ACHN (cell line): ENCODE data around the gene COPS3.
"Not testable (repeated sequence)": the region's sequence is repeated elsewhere in the genome, so short reads cannot be mapped to it uniquely, and the experiment has no call there.

Experiments
- DNase-seq: peaks from one replicate; pipeline ENCODE4 v3.0.0-alpha.2; 2015
- in situ Hi-C: cut with HindIII; loops from 2 replicates; pipeline ENCODE4 v1.10.0; 2017; ENCODE audit warnings: low sequenced_read_pairs, low pct_ligation_motif_present, low pct_unique_long_range_greater_than_20kb

COPS3 gene

DNA sequence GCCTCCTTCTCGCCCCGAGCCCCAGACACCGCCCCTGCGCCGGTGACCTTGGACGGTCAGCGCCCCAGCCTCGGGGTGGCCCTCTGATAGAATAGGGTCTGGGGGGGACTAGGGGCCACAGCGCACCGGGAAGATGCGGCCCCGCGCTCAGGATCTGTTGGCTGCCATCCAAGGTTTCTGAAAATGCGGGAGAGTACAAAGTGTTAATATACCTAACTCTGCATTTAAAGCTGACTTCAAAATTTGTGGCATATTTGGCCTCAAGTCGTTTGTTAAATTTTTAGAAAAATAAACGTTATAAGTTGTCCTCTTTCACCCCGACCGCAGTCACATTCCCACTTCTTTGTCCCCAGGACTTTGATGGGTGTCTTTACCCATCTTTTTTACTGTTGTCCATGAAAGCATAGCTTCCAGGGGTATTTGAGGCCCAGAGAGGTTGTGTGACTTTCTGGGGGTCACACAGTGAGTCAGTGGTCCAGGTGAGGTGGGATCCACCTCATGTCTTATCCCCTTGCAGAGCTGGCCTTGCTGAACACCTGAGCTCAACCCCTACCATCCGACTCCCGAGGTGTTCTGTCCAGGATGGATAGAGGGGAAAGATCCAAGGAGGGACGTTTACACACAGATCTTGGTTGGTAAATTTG is 22.9 kb upstream of the COPS3 start:
- in situ Hi-C loops, result no loop called here
- no peak for DNase-seq

DNA sequence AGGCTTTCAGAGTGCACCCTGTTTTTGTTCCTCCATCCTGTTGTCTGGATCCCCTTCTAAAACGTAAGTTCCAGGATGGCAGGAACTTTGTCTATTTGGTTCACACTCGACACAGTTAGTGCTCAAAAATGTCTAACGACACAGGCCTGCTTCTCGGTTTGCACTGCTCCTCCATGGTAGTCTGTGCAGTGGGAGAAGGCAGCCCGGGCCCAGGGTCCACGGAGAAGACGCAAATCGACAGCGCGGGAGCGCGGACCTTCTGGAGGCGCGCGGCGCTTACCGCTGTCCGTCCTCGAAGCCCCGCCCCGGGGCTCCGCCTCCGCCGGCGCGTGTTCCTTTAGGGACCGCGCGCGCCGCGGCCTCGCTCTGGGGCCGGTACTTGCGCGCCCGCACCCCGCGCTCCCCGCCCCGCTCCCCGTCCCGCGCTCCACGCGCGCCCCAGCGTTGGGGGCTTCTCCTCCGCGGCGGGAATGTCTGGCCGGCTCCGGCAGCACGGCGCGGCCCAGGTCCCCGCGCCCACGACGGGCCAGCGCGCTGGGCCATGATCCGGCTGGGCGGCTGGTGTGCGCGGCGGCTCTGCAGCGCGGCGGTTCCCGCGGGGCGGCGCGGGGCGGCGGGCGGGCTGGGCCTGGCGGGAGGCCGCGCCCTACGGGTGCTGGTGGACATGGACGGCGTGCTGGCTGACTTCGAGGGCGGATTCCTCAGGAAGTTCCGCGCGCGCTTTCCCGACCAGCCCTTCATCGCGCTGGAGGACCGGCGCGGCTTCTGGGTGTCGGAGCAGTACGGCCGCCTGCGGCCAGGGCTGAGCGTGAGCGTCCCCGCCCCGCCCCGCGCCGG is 22.2 kb upstream of the COPS3 start, which contains the start of gene NT5M:
TSS of gene NT5M (plus strand) at position 364 of the 837 bp plus-strand sequence. CDS start at position 542, 178 bp downstream.
- in situ Hi-C loops, result no loop called here
- DNase-seq, result peak; percentile 80

DNA sequence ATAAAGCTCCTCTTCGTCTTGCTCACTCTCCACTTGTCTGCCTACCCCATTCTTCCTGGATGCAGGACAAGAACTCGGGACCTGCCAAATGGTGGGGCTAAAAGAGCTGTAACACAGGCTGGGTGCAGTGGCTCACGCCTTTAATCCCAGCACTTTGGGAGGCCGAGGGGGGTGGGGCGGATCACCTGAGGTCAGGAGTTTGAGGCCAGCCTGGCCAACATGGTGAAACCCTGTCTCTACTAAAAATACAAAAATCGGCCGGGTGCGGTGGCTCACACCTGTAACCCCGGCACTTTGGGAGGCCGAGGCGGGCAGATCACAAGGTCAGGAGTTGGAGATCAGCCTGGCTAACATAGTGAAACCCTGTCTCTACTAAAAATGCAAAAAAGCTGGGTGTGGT is 20.6 kb upstream of the COPS3 start:
- in situ Hi-C loops, result not testable (repeated sequence)

DNA sequence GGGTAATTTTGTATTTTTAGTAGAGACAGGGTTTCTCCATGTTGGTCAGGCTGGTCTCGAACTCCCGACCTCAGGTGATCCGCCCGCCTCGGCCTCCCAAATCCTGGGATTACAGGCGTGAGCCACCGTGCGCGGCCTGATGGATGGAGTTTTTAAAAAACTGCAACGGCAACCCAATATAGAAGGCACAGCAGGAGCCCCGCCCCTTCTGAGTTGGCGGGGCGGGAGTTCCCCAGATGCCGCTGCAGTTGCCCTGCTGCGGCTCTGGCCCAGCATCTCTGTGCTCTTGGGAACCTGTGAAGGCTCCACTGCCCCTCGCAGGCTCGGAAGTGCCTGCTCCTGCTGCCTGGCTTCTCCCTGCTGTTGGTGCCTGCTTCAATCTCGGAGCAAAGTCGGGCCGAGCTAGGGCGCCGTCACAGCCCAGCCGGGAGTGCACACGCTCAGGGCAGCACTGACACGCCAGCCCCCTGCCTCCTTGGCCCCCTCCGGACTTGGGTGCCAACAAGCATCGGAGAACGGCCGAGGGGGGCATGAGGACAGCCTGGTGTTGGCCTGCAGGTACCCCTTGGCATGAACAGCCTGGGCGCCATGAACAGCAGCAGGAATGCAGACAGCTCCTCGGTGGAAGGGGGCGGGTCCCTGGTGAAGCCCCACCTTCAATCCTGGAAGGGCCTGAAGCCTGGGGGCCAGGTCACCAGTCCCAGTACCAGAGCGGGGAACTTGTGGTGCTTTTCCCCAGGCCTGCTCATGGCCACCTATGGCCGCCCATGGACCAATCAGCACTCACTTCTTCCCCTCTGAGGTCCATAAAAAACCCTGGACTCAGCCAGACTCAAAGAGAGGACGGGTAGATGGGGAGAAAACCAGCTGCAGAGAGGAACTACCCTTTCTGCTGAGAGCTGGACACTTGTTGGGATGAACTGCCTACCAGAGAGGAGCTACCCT is 19.9 kb upstream of the COPS3 start:
- in situ Hi-C loops, result no loop called here
- no peak for DNase-seq

More for the DNA sequence above, 20.6 kb upstream of the COPS3 start:
- DNase-seq, result not testable (repeated sequence)

DNA sequence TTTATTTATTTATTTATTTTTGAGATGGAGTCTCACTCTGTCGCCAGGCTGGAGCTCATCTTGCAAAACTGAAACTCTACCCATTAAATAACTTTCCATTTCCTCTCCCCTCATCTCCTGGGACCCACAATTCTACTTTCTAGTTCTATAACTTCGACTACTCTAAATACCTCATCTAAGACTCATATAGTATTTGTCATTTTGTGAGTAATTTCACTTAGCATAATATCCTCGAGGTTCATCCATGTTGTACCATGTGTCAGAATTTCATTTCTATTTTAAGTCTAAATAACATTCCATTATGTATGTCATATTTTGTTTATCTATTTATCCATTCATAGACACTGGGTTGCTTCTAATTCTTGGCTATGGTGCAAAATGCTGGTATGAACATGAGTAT is 17.1 kb upstream of the COPS3 start:
- in situ Hi-C loops, result no loop called here
- no peak for DNase-seq

DNA sequence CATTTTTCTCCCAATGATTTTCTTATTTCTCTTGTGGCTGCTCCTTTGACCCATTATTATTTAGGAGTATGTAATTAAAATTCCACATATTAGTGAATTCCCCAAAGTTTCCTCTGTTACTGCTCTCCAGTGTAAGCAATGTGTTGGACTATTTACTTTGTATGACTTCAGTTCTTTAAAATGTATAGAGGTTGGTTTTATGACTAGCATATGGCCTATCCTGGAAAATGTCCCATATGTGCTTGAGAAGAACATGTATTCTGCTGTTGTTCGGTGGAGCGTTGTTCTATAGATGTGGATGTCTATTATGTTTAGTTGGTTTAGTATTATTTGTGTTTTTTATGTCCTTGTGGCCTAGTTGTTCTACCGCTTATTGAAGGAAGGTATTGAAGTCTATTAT is 16.2 kb upstream of the COPS3 start:
- in situ Hi-C loops, result no loop called here
- DNase-seq, result no peak

DNA sequence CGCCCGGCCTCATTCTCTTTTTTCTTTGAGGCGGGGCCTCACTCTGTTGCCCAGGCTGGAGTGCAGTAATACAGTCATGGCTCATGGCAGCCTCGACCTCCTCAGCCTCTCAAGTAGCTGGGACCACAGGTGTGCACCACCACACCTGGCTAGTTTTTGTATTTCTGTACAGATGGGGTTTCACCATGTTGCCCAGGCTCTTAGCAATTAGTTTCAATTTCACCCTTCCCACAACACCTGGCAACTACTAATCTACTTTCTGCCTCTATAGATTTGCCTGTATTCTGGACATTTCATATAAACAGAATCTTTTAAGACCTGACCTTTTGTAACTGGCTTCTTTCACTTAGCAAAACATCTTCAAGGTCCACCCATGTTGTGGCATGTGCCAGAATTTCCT is 14.1 kb upstream of the COPS3 start:
- DNase-seq, result no peak
- in situ Hi-C loops, result no loop called here

DNA sequence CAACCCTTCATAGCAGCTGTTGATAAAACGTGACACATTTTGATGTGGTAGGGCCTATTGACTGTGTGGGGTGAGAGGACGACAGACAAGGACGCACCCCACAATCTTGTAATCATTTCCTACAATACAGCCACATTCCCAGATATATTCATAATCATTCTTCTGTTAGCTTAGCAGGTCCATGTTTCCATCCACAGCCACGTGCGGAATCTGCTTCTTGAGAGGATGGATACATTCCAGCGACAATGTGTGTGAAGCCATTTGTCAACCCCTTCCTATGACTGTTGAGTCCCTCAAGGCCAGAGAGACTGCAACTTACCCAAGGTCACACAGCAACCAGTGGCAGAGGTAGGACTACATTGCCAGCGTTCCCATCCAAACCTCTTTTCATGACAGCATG is 8.7 kb upstream of the COPS3 start:
- in situ Hi-C loops, result no loop called here
- no peak for DNase-seq

DNA sequence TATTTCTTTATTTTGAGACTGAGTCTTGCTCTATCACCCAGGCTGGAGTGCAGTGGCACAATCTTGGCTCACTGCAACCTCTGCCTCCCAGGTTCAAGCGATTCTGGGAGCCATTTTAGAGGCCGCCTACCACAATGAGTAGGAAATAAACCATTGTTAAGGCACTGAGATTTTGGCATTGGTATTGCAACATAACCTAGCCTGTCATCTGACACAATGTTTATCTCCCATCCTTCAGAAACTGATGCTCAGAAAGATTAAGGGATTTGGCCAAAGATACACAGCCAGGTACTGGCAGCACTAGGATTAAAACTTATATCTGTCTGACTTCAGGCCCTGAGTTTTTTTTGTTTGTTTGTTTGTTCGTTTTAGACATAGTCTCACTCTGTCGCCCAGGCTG is 8.0 kb upstream of the COPS3 start:
- DNase-seq, result no peak
- in situ Hi-C loops, result no loop called here

DNA sequence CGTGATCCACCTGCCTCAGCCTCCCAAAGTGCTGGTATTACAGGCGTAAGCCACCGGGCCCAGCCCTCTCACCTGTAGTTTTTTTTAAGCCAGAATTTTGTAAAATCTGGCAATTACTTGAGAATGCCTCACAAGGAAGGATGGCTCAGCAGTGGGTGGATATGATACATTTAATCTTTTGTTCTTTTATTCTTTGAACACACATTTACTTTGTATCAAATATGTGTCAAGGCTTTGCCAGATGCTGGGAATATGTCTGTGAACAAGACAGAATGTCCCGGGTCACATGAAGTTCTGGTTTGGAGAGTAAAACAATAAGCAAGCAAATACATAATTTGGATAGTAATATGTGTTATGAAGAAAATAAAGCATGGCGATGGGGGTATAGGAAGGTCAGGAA is 4.9 kb upstream of the COPS3 start:
- in situ Hi-C loops, result no loop called here
- no peak for DNase-seq

DNA sequence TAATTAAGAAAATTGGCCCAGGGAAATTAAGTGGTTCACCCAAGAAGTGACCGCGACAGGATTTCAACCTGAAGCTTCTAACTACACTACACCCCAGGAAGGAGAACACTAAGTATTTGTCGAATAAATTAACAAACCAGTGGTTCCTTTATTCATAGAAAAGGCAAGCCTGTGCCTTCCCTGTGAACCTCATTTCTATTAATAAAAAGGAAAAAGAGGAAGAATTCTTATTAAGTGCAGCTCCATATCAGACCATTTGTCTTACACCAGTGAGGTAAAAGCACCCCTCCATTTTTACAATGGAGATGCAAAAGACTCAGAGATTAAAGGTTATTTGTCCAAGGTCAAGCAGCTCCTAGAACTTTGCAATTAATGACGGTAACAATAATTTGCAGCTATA is 1.7 kb downstream of the COPS3 start:
- no peak for DNase-seq
- in situ Hi-C loops, result no loop called here

DNA sequence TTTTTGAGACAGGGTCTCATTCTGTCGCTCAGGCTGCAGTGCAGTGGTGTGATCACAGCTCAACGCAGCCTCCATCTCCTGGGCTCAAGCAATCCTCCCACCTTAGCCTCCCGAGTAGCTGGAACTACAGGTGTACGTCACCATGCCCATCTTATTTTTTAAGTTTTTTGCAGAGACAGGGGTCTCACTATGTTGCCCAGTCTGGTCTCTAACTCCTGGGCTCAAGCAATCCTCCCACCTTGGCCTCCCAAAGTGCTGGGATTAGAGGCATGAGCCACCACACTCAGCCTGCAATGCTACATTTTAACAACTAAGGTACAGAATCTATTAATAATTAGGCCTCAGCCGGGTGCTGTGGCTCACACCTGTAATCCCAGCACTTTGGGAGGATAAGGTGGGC is 3.6 kb downstream of the COPS3 start:
- DNase-seq, in situ Hi-C loops: not testable (repeated sequence)

DNA sequence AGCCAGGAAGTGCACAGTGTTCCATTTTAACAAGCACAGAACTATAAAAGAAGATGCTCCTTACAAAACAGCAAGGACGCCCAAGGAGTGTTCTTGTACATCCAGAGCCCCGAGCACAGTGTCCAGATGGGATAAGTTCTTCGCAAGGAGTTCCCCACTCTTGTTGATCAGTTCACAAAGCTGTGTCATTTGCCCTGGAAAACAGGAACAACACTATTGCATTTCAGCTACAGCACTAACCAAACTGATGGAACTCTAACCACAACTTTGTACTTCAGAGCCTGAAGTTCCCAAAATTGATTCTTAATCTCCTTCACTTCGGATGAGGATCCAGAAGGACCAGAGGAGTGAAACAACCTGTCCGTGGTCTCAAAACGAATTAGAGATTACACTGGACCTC is 5.1 kb downstream of the COPS3 start:
- in situ Hi-C loops, result no loop called here

DNA sequence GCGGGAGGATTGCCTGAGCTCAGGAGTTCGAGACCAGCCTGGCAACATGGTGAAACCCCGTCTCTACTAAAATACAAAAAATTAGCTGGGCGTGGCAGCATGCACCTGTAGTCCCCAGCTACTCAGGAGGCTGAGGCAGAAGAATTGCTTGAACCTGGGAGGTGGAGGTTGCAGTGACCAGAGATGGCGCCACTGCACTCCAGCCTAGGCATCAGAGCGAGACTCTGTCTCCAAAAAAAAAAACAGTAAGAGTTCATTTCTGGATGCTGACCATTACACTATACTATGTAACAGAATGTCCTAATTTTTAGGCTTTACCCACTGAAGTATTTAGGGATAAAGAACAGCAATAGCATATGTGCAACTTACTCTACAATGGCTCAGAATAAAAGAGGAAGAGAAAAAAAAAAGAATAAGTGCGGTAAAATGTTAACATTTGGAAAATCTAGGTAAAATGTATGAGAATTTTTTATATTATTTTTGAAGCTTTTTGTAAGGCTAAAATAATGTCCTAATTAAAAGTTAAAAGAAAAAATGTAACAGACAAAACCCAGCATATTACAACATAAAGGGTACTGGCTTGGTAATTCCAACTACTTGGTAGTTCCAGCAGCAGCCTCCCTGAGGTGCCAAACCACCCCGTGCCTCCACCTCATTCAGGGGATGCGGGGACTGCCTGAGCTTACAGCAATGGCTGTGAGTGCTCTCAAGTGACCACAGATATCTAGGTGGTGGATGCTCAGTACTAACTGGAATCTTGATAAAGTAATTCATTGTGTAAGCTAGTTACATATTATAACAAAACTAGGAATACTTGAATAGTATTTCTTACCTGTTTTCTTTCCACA is 10.9 kb downstream of the COPS3 start:
- in situ Hi-C loops, result no loop called here
- peak; percentile 38 for DNase-seq

More for the DNA sequence above, 5.1 kb downstream of the COPS3 start:
- no peak for DNase-seq

DNA sequence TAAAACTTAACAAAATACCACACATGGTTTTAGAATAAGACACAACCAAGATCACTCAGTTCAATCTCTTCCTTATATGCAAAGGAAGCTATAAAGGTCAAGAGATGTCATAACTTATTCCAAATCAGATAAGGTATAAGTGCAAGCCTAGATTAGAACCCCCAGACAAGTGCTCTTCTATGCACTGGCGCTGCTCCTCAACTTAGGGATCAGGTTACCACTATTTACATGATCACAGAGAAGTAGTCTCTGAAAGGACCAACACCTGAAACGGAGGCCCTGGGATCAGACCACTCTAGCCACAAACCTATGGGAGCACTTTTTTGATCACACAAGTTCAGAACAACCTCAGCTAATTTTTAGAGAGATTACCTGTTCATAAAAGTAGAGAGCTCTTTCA is 16.6 kb downstream of the COPS3 start:
- no peak for DNase-seq
- in situ Hi-C loops, result no loop called here

DNA sequence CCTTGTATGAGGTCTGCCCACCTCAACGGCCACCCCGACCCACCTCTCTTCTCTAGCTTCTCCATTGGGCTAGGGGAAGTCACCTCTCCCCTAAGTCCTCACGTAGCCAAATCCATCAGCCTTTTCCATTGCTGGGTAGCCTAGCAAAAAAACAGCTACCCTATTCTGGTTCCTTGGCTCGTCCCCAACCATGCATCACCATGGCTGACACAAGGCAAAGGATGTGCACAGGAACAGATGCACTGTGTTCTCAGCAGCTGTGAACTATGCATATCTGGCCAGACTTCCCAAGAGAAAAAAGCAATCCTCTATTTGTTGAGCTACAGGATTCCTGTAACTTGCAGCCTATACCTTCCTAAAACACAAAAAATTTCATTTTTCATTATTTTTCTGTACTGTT is 22.0 kb downstream of the COPS3 start:
- in situ Hi-C loops, result no loop called here
- DNase-seq, result no peak

DNA sequence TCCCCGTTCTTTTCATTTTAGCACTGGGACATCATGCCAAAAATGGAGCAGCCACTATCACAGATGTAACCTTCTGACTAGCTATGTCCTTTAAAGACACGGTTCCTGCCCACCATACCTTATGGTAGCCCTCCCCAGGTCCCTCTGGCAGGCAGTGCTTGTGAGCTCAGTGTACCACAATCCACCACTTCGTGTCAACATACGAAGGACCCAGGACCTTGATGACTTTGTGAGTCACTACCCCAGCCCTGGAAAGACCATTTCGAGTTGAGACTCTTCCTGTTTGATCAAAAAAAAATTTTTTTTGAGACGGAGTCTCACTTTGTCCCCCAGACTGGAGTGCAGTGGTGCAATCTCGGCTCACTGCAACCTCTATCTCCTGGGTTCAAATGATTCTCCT is 23.0 kb downstream of the COPS3 start:
- in situ Hi-C loops, result no loop called here
- no peak for DNase-seq

DNA sequence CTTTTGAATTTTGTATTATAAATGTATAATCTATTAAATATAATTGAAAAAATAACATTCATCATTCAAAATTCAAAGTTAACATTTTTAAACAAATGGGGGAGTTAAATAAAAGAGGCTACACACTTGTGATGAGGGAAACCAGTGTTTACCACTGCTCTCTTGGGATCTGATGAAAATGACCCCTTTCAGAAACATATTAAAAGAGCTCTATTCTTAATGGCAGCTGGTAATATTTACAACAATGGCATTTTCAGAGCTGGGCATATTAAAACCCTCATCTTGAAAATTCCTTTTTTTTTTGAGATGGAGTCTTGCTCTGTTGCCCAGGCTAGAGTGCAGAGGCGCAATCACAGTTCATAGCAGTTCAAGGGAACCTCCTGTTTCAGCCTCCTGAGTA is 24.7 kb downstream of the COPS3 start:
- in situ Hi-C loops, result no loop called here
- no peak for DNase-seq
